SK-N-SH treated with all-trans-retinoic acid at 6 μM for 48 hours (cell line): ENCODE results near the gene PSD2.

Experiments used
- ATAC-seq: fragments of 200-7000 bp; cut with Tn5 transposase; 3 replicates; pipeline ENCODE4 v1.9.1; 2020; ENCODE audit warnings: mild to moderate bottlenecking, moderate library complexity
- ARNTL ChIP-seq: fragments of 450-650 bp; formaldehyde crosslinking; IDR thresholded peaks from 2 replicates; pipeline ENCODE4 v1.5.0; 2020; ENCODE audit warnings: low read depth, mild to moderate bottlenecking, moderate library complexity, borderline replicate concordance
- BACH2 ChIP-seq: fragments of 250-450 bp; sonication (Bioruptor Pico); IDR thresholded peaks from 2 replicates; pipeline ENCODE4 v1.9.0; 2021; ENCODE audit warnings: mild to moderate bottlenecking, borderline replicate concordance
- CREB5 ChIP-seq: fragments of 250-450 bp; sonication (Bioruptor Pico); IDR thresholded peaks from 2 replicates; pipeline ENCODE4 v1.5.1; 2020; ENCODE audit warnings: low read depth, mild to moderate bottlenecking, moderate library complexity
- CSDC2 ChIP-seq: fragments of 250-450 bp; sonication (Bioruptor Pico); IDR thresholded peaks from 2 replicates; pipeline ENCODE4 v1.5.0; 2020; ENCODE audit warnings: mild to moderate bottlenecking, moderate library complexity
- CSRNP3 ChIP-seq: fragments of 250-450 bp; sonication (Bioruptor Pico); IDR thresholded peaks from 2 replicates; pipeline ENCODE4 v1.5.1; 2021; ENCODE audit warnings: mild to moderate bottlenecking, moderate library complexity
- ESRRG ChIP-seq: fragments of 250-450 bp; sonication (Bioruptor Pico); IDR thresholded peaks from 2 replicates; pipeline ENCODE4 v1.6.1; 2021; ENCODE audit warnings: mild to moderate bottlenecking
- GLIS3 ChIP-seq: fragments of 250-450 bp; sonication (Bioruptor Pico); IDR thresholded peaks from 2 replicates; pipeline ENCODE4 v1.5.0; 2020; ENCODE audit warnings: mild to moderate bottlenecking, moderate library complexity
- OSR1 ChIP-seq: fragments of 250-450 bp; sonication (Bioruptor Pico); IDR thresholded peaks from 2 replicates; pipeline ENCODE4 v1.8.0; 2022; ENCODE audit warnings: moderate library complexity, mild to moderate bottlenecking, inconsistent platforms
- PATZ1 ChIP-seq: fragments of 250-450 bp; sonication (Bioruptor Pico); IDR thresholded peaks from 2 replicates; pipeline ENCODE4 v1.8.0; 2020; ENCODE audit warnings: mild to moderate bottlenecking, moderate library complexity, borderline replicate concordance
- POU6F1 ChIP-seq: fragments of 250-450 bp; sonication (Bioruptor Pico); IDR thresholded peaks from 2 replicates; pipeline ENCODE4 v1.8.0; 2021; ENCODE audit warnings: low read depth, mild to moderate bottlenecking, moderate library complexity, borderline replicate concordance
- PPARA ChIP-seq: fragments of 250-450 bp; sonication (Bioruptor Pico); IDR thresholded peaks from 2 replicates; pipeline ENCODE4 v1.5.0; 2020; ENCODE audit warnings: mild to moderate bottlenecking, borderline replicate concordance
- RARB ChIP-seq: fragments of 250-450 bp; sonication (Bioruptor Pico); IDR thresholded peaks from 2 replicates; pipeline ENCODE4 v1.8.0; 2021; ENCODE audit warnings: mild to moderate bottlenecking, moderate library complexity
- SNAI2 ChIP-seq: fragments of 250-450 bp; sonication (Bioruptor Pico); IDR thresholded peaks from 2 replicates; pipeline ENCODE4 v1.5.0; 2020; ENCODE audit warnings: mild to moderate bottlenecking, moderate library complexity
- TOX ChIP-seq: fragments of 250-450 bp; sonication (Bioruptor Pico); IDR thresholded peaks from 2 replicates; pipeline ENCODE4 v1.8.0; 2021; ENCODE audit warnings: mild to moderate bottlenecking, moderate library complexity, borderline replicate concordance
- ZC3H10 ChIP-seq: fragments of 250-450 bp; sonication (Bioruptor Pico); IDR thresholded peaks from 2 replicates; pipeline ENCODE4 v1.5.1; 2021; ENCODE audit warnings: mild to moderate bottlenecking, moderate library complexity
- ZFP3 ChIP-seq: fragments of 250-450 bp; sonication (Bioruptor Pico); IDR thresholded peaks from 2 replicates; pipeline ENCODE4 v1.5.0; 2020; ENCODE audit warnings: mild to moderate bottlenecking, moderate library complexity
- ZFP30 ChIP-seq: fragments of 450-650 bp; formaldehyde crosslinking; IDR thresholded peaks from 2 replicates; pipeline ENCODE4 v1.5.0; 2022; ENCODE audit warnings: mild to moderate bottlenecking, moderate library complexity
- ZNF565 ChIP-seq: fragments of 450-650 bp; formaldehyde crosslinking; conservative IDR thresholded peaks from 2 replicates; pipeline ENCODE4 v1.5.0; 2020; ENCODE audit warnings: low read depth, mild to moderate bottlenecking, moderate library complexity
- ZNF70 ChIP-seq: fragments of 450-650 bp; formaldehyde crosslinking; IDR thresholded peaks from 2 replicates; pipeline ENCODE4 v1.5.0; 2020; ENCODE audit warnings: mild to moderate bottlenecking, moderate library complexity
- ZNF8 ChIP-seq: fragments of 450-650 bp; formaldehyde crosslinking; IDR thresholded peaks from 2 replicates; pipeline ENCODE4 v1.5.0; 2020; ENCODE audit warnings: mild to moderate bottlenecking, moderate library complexity

The PSD2 gene

GRCh38 chr5:139811274-139811607 is 15.6 kb downstream of the PSD2 start:
- no peak for ATAC-seq

GRCh38 chr5:139812323-139812722 is 16.7 kb downstream of the PSD2 start:
- no peak for TF ChIP-seq CREB5 (CRISPR knock-in tag)
- no peak for TF ChIP-seq POU6F1 (CRISPR knock-in tag)
- no peak for TF ChIP-seq PATZ1 (CRISPR knock-in tag)
- TF ChIP-seq BACH2 (CRISPR knock-in tag), result no peak
- no peak for TF ChIP-seq PPARA (CRISPR knock-in tag)
- TF ChIP-seq GLIS3, result no peak
- ATAC-seq, result no peak

More at GRCh38 chr5:139811274-139811607, 15.6 kb downstream of the PSD2 start:
- no peak for TF ChIP-seq ZNF8 (CRISPR knock-in tag)
- no peak for TF ChIP-seq ZNF565
- TF ChIP-seq OSR1 (CRISPR knock-in tag), result no peak
- TF ChIP-seq BACH2 (CRISPR knock-in tag), result no peak
- TF ChIP-seq ARNTL, result no peak
- TF ChIP-seq PPARA (CRISPR knock-in tag), result no peak
- no peak for TF ChIP-seq ESRRG (CRISPR knock-in tag)
- TF ChIP-seq TOX (CRISPR knock-in tag), result no peak
- TF ChIP-seq ZFP30 (CRISPR knock-in tag), result no peak
- TF ChIP-seq CREB5 (CRISPR knock-in tag), result no peak
- TF ChIP-seq CSDC2, result no peak
- no peak for TF ChIP-seq SNAI2 (CRISPR knock-in tag)
- no peak for TF ChIP-seq GLIS3
- TF ChIP-seq ZC3H10, result no peak
- TF ChIP-seq ZNF70 (CRISPR knock-in tag), result no peak
- no peak for TF ChIP-seq RARB
- TF ChIP-seq ZFP3 (CRISPR knock-in tag), result no peak

- no peak for TF ChIP-seq ZNF70 (CRISPR knock-in tag)
- TF ChIP-seq ZNF565, result no peak
- TF ChIP-seq ZFP30 (CRISPR knock-in tag), result no peak
- TF ChIP-seq POU6F1 (CRISPR knock-in tag), result no peak
- no peak for TF ChIP-seq TOX (CRISPR knock-in tag)
- TF ChIP-seq CSDC2, result no peak
- no peak for TF ChIP-seq ZNF8 (CRISPR knock-in tag)
- TF ChIP-seq PATZ1 (CRISPR knock-in tag), result no peak
- no peak for TF ChIP-seq ZFP3 (CRISPR knock-in tag)
- no peak for TF ChIP-seq PPARA (CRISPR knock-in tag)
- no peak for TF ChIP-seq ZC3H10
- TF ChIP-seq OSR1 (CRISPR knock-in tag), result no peak
- no peak for TF ChIP-seq ESRRG (CRISPR knock-in tag)
- no peak for TF ChIP-seq GLIS3
- no peak for TF ChIP-seq CSRNP3
- ATAC-seq, result no peak
Observed at GRCh38 chr5:139812836-139813805, 17.5 kb downstream of the PSD2 start.
